ENCODE measurements around the gene JAZF1. TPM values are rescaled to one million over a fixed set of nuclear protein-coding genes. Genes with fewer than 3 reads are reported as not detected.

The JAZF1 gene
- total and polyA plus RNA-seq, 2 of the 8 experiments (the other 6 are each of a cell fraction or from before 2014, with no cell fraction given), result 2.6 to 21.8 TPM

GRCh38 chr7:27866256-27866655 is 314.3 kb downstream of the JAZF1 start (continued):
- TF ChIP-seq CHD7 (IDR thresholded peaks at IDR 0.05; ENCODE audit: insufficient replicate concordance, low read length) (no peak), SRF (IDR thresholded peaks at IDR 0.05; ENCODE audit: low read depth, low read length) (no peak), TEAD4 (IDR thresholded peaks at IDR 0.05; ENCODE audit: low read depth, low read length) (no peak), FOSL1 (IDR thresholded peaks at IDR 0.05; ENCODE audit: insufficient read depth, low read depth, low read length) (no peak)

All from H1 (cell line).